ENCODE measurements around the gene RHEBL1. TPM values are rescaled to one million over a fixed set of nuclear protein-coding genes. Genes with fewer than 3 reads are reported as not detected.

The RHEBL1 gene
- total RNA-seq, result 0.56 and 1.2 TPM in 2 replicates

GRCh38 chr12:49069507-49070346 lies at the start of gene RHEBL1:
Gene RHEBL1 (minus strand): TSS chr12:49069979. CDS start chr12:49069785, 194 bp downstream.

DNA sequence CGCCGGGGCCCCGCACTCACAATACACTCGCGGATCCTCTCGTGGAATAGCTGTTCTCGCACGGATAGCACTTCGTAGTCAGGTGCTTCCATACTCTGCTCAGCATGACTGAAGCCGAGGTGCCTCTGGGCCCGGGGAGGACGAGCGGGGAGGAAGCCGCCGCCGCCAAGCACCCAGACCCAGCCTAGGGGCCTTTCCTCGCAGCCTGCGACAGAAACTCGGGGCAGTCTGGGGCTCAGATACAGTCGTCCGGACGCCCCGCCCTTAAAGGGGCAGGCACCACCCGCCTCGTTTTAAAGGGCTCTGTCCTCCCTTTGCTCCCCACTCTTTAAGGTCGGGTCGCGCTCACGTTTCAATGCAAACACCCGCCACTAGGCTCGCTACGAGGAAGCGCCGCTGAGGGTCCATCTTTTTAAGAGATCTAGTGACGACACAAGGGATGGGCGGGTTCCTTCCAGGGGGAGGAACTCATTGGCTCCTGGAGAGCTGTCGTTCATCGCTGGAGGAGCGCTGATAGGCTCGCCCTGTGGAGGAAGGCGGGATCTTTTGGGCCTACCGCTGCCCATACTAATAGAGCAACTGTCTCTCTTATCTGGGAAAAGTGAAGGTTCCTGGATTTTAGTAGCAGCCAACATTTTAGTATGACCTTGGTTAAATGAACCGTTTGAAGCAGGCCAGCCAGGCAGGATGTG lies 40.8 kb upstream of the RHEBL1 start, which contains the start of gene LMBR1L:
Gene LMBR1L (minus strand): TSS at position 384 of the 692 bp plus-strand sequence. CDS start 292 bp downstream, at position 92.

DNA sequence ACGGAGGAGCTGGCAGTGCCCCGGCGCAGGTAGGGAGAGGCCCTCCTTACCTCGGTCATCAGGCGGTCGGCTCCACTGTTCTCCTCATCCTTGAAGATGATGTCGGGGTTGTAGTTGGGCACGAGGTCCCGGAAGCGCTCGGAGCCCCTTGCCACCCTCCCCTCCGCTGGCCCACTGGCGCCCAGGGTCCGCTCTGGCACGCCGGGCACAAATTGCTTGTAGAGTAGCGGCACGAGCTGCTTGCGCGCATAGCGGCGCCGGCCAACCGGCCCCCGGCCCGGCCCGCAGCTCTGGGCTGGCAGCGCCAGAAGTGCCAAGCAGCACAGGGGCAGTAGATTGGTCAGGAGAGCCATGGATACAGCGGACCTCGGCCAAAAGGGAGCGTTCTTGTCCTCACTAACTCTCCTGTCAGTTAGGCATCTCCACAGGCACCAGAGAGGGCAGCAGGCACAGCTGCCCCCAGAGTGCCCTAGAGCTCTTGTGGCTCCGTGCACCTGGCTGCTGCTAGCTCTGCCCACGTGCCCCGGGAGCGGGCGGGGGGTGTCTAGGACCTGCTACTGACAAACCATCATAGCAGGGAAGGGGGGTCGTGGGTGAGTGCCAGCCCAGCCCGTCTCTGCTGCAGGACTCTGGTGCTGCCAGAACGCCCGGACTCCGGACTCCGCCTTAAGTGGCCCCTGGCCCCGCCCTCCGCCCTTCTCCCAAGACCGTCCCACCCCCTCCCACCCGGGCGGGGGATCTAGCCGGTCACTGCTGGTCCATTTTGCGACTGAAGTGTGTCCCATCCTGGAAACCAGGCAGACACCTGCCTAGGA lies 24.6 kb upstream of the RHEBL1 start, which contains the start of gene DHH:
Gene DHH (minus strand): TSS at position 642 of the 815 bp plus-strand sequence. CDS start 289 bp downstream, at position 353.

GRCh38 chr12:49060237-49061156 lies 9.3 kb downstream of the RHEBL1 start, which contains the start of gene KMT2D:
Gene KMT2D (minus strand): TSS chr12:49060794. CDS start chr12:49055324, 5,470 bp downstream.

GRCh38 chr12:49018261-49019119 lies 51.3 kb downstream of the RHEBL1 start, which contains the start of gene PRKAG1:
Gene PRKAG1 (minus strand): TSS chr12:49018776. CDS start chr12:49018740, 36 bp downstream.

Other genes starting within 250 kb of the RHEBL1 start
- 76.7 and 104 TPM in 2 replicates for gene DDX23, start 217.8 kb downstream of the RHEBL1 start, total RNA-seq
- gene RND1, start 204.1 kb downstream of the RHEBL1 start, total RNA-seq, result 0.19 and 0.28 TPM in 2 replicates
- gene FKBP11, start 144.5 kb downstream of the RHEBL1 start, total RNA-seq, result 26.8 and 38.9 TPM in 2 replicates
- gene ARF3, start 112.5 kb downstream of the RHEBL1 start, total RNA-seq, result 28.2 and 48.5 TPM in 2 replicates
- under 0.01 TPM in 2 replicates for gene WNT10B, start 98.2 kb downstream of the RHEBL1 start, total RNA-seq
- not detected in 2 replicates for gene WNT1, start 91.7 kb downstream of the RHEBL1 start, total RNA-seq
- 0.28 and 0.38 TPM in 2 replicates for gene DDN, start 70.6 kb downstream of the RHEBL1 start, total RNA-seq
- gene PRKAG1, start 51.2 kb downstream of the RHEBL1 start, total RNA-seq, result 63.5 and 69.3 TPM in 2 replicates
- gene KMT2D, start 9.2 kb downstream of the RHEBL1 start, total RNA-seq, result 19.7 and 25.9 TPM in 2 replicates
- gene DHH, start 24.8 kb upstream of the RHEBL1 start, total RNA-seq, result 0.19 TPM in 1 of 2 replicates, not detected in the other
- 60.6 and 66.2 TPM in 2 replicates for gene LMBR1L, start 40.9 kb upstream of the RHEBL1 start, total RNA-seq
- gene TUBA1B, start 61.4 kb upstream of the RHEBL1 start, total RNA-seq, result 957 and 3,447 TPM in 2 replicates
- 439 and 1,042 TPM in 2 replicates for gene TUBA1A, start 119.1 kb upstream of the RHEBL1 start, total RNA-seq
- 261 and 1,440 TPM in 2 replicates for gene TUBA1C, start 195.1 kb upstream of the RHEBL1 start, total RNA-seq
- gene PRPH, start 225.2 kb upstream of the RHEBL1 start, total RNA-seq, result under 0.01 and 0.85 TPM in 2 replicates

All from regular cardiac myocyte (primary cell).